Stimulated activated CD4-positive, alpha-beta T cell treated with anti-CD3 and anti-CD28 coated beads, Interleukin-2, amount 100 ng/mL, for 4 hours (primary cell): Measurements from ENCODE around the gene FXYD2.
"Not testable (repeated sequence)": the region's sequence is repeated elsewhere in the genome, so short reads cannot be mapped to it uniquely, and the experiment has no call there.

Experiments used
- DNase-seq: peaks from one replicate; pipeline ENCODE4 v3.0.0-alpha.2; 2020; ENCODE audit warnings: low read depth

FXYD2 gene

GRCh38 chr11:117820516-117820915, 4.0 kb downstream of the FXYD2 start:
- DNase-seq = no peak

- DNase-seq = no peak
Measured at GRCh38 chr11:117820071-117820470, 4.5 kb downstream of the FXYD2 start.

GRCh38 chr11:117819096-117820040, 5.2 kb downstream of the FXYD2 start:
- DNase-seq = no peak

DNA sequence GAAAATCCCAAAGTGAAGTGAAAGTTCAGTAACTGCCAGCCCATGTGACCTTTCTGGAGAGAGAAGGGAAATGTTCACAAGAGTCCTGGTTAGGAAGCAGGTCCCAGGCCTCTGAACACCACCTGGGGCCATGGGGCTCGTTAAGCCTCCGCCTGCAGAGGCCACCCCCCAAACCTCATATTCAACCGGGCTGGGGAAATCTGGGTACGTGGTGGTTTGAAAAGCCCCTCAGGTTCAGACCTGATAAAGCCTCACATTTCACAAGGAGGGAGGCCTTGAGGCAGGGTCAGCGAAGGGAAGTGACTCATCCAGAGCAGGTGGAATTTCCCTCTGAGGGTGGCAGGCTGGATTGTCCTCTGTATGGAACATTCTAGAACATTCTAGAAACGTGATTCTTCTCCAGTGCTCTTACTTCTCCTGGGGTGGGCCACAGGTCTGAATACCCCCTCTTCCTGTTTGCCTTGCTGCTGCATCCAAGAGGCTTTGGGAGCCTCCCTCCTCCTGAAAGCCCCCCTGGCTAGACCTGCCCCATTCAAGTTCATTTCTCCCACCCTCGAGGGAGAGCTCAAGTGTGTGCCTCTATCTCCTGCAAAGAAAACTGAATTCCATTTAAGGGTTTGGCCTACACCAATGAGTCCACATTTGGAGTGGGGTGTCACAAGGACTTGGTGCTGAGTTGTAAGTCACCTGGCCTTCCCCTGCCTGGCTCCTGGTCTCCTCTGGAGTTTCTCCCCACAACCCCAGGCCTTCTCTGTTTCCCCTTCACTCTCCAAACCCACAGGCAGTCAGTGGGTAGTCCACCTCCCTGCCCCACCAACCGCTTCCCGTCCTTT, 6.3 kb downstream of the FXYD2 start:
- DNase-seq = peak; percentile 43

DNA sequence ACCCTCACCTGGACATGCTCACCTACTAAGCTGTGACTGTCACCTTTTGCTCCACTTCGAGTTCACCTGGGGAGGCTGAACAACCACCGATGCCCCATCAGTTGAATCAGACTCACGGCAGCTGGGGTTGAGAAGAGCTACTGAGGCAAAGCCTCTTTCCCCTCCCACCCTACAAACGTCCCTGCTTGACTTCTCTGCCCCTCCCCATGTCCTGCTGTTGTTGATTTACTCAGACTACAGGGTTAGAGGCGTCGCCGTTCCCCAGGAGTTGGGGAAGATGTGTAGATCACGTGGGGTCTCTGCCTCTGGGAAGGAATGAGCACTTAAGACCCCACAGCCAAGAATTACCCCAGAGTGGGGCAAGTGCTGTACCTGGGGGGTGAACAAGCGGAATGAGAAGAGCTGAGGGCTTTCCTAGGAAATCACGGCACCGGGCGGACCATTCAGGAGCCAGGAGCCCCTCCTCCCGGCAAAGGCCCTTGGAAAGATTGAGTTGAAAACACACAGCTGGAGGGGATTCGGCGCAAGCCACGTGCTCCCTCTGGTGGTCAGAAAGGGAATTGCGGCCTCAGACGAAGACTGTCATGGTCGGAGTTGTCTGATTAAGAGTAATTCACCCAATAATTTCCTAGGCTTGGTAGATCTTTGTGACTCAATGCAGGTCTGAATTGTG, 7.0 kb downstream of the FXYD2 start:
- peak; percentile 83 for DNase-seq

- DNase-seq = no peak
Measured at GRCh38 chr11:117816846-117817367, 7.6 kb downstream of the FXYD2 start.

GRCh38 chr11:117816151-117816741, 8.3 kb downstream of the FXYD2 start:
- no peak for DNase-seq

- peak; percentile 67 for DNase-seq
Measured at GRCh38 chr11:117815262-117815803, 9.2 kb downstream of the FXYD2 start.

GRCh38 chr11:117814766-117815261, 9.7 kb downstream of the FXYD2 start:
- DNase-seq = peak; percentile 49

DNA sequence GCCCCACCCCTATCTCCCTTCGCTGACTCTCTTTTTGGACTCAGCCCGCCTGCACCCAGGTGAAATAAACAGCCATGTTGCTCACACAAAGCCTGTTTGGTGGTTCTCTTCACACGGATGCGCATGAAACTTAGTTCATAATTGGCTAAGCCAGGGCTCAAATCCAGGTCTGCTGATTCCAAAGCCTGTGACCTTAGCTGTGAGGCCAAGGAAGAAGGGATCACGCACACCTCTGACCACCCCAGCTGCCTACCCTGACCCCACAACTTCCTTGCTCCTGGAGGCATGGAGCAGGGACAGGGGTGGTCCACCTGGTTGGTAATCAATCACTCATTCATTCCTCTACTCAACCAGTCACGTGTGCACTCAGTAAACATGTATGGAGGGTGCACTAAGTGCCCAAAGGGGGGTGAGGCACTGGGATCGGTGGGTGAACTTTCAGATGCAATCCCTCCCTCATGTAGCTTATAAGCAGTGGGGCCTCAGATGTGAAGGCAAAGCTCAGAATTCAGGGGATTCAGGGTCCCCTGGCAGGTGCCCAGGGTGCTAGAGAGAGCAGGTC, 10.3 kb downstream of the FXYD2 start:
- DNase-seq = no peak

DNA sequence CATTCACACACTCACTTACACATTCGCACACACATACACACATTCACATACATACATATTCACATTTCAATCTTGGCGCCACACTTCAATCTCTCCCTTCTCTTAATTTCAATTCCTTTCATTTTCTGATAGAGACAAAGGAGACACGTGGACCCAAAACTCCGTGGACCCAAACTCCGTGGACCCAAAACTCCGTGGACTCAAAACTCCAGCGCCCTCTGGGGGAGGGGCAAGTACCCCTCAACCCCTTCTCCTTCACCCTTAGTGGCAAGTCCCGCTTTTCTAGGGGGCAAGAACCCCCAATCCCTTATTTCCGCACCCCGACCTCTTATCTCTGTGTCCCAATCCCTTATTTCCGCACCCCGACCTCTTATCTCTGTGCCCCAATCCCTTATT, 14.5 kb downstream of the FXYD2 start:
- not testable (repeated sequence) for DNase-seq

GRCh38 chr11:117809236-117810055, 15.1 kb downstream of the FXYD2 start:
- no peak for DNase-seq

DNA sequence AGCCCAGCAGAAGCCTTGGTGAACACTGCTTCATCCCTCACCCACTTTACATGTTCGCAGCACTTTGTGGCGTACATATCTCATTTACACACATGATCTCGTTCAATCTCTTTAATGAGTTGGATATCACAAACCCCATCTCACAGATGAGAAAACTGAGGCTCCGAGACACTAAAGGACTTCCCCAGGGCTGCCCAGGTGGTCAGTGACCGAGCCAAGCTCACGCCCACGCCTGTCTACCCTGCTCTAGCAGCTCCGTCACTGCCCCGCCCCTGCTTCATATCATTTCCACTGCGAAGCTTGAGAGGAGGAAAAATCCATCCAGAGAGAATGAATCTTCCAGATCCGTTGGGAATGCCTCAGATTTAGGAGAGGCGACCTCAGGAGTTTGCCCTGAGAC, 15.8 kb downstream of the FXYD2 start:
- DNase-seq = no peak

- peak; percentile 65 for DNase-seq
Measured at GRCh38 chr11:117807482-117808327, 16.8 kb downstream of the FXYD2 start.

- no peak for DNase-seq
Measured at GRCh38 chr11:117806846-117807245, 17.7 kb downstream of the FXYD2 start.

DNA sequence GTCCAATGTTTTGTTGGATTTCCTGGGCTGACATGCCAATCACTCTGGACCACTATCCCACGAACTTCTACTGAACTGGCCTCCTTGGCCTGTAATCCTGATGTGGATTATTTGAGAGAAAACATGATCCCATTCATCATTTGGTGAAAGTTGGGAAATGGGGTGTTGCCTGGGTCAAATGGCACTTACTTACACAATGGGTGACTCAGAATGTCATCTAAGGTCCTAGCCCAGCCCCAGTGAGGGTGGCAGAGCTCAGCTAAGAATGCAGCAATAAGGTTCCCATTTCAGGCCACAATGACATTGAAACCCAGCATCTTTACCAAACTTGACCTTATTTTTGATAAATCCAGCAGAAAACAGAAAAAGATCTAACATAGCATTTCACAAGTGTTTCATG, 19.5 kb downstream of the FXYD2 start:
- no peak for DNase-seq

- DNase-seq = no peak
Measured at GRCh38 chr11:117803896-117804295, 20.6 kb downstream of the FXYD2 start.

DNA sequence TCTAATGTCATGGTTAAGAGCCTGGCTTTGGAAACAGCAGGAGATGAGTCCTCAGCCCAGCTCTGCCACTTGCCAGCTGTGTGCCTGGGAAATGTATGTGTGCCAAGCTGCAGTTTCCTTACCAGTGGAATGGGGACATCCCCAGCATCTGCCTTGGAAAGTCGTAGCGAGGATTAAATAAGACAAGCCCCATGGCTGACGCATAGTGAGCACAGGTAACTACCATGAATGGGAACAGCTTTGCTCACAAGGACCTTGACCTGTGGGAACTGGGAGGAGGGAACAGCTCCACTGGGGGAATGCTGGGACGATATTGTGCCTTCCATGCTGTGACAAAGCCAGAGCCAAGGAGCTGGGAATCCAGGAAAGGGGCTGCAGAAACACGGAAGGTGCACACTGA, 24.9 kb downstream of the FXYD2 start:
- no peak for DNase-seq
